ENCODE measurements around the gene MMUT.
A peak's percentile ranks its signal among the peaks of the same experiment; 100 is the strongest.

MMUT gene

GRCh38 chr6:49462071-49462470 is 982 bp downstream of the MMUT start:
- H3K27ac ChIP-seq: no peak overlapping the region
- TF ChIP-seq ZFX (IDR thresholded peaks at IDR 0.05) (no peak), CTCF (conservative IDR thresholded peaks at IDR 0.05) (no peak)

GRCh38 chr6:49457771-49458170 is 5.3 kb downstream of the MMUT start:
- no peak overlapping the region for H3K27ac ChIP-seq
- TF ChIP-seq CTCF (conservative IDR thresholded peaks at IDR 0.05) (no peak), ZFX (IDR thresholded peaks at IDR 0.05) (no peak)

GRCh38 chr6:49454787-49455709 is 8.0 kb downstream of the MMUT start:
- no peak overlapping the region for H3K27ac ChIP-seq

GRCh38 chr6:49453221-49453620 is 9.8 kb downstream of the MMUT start:
- H3K27ac ChIP-seq: no peak overlapping the region
- TF ChIP-seq CTCF (conservative IDR thresholded peaks at IDR 0.05): peak; percentile 57
- no peak for TF ChIP-seq ZFX (IDR thresholded peaks at IDR 0.05)

More at GRCh38 chr6:49454787-49455709, 8.0 kb downstream of the MMUT start:
- no peak for TF ChIP-seq ZFX (IDR thresholded peaks at IDR 0.05)
- no peak for TF ChIP-seq CTCF (conservative IDR thresholded peaks at IDR 0.05)

- no peak overlapping the region for H3K27ac ChIP-seq
- TF ChIP-seq ZFX (IDR thresholded peaks at IDR 0.05) (no peak), CTCF (conservative IDR thresholded peaks at IDR 0.05) (no peak)
Observed at GRCh38 chr6:49430866-49431265, 32.2 kb downstream of the MMUT start.

GRCh38 chr6:49430187-49430586 is 32.9 kb downstream of the MMUT start:
- no peak overlapping the region for H3K27ac ChIP-seq
- TF ChIP-seq ZFX (IDR thresholded peaks at IDR 0.05) (no peak), CTCF (conservative IDR thresholded peaks at IDR 0.05) (no peak)

GRCh38 chr6:49423817-49424216 is 39.2 kb downstream of the MMUT start:
- H3K27ac ChIP-seq: no peak overlapping the region
- no peak for TF ChIP-seq ZFX (IDR thresholded peaks at IDR 0.05)
- TF ChIP-seq CTCF (conservative IDR thresholded peaks at IDR 0.05): peak; percentile 70

Data from C4-2B (cell line).